Esophagus muscularis mucosa (tissue), 4 donors: ENCODE measurements around the gene KIAA0513. TPM values are rescaled to one million over a fixed set of nuclear protein-coding genes. Genes with fewer than 3 reads are reported as not detected.

Experiments
- DNase-seq: peaks from one replicate; pipeline ENCODE4 v3.0.0-alpha.2; 2017; ENCODE audit errors: extremely low spot score
- H3K27ac ChIP-seq, 4 donors: fragments of 200-600 bp; sonication (generic); replicated peaks in 1 of 4; 1 replicate in 3 of 4; 2 replicates in 1 of 4; pipeline ENCODE4 v1.5.1; 2016 to 2019; ENCODE audit warnings: mild to moderate bottlenecking in 1 of 4
- H3K27me3 ChIP-seq, 4 donors: fragments of 200-600 bp; sonication (generic); one replicate each; pipeline versions ENCODE4 v1.5.1 to v1.6.0; 2016 to 2019
- H3K36me3 ChIP-seq, 4 donors: fragments of 200-600 bp; sonication (generic); one replicate each; pipeline ENCODE4 v1.5.1; 2016 to 2019
- H3K4me1 ChIP-seq, 4 donors: fragments of 200-600 bp; sonication (generic); one replicate each; pipeline ENCODE4 v1.5.1; 2016 to 2019
- H3K4me3 ChIP-seq, 4 donors: fragments of 200-600 bp; sonication (generic); 1 replicate in 2 of 4; 2 replicates in 2 of 4; pipeline ENCODE4 v1.5.1; 2016 to 2019; ENCODE audit warnings: mild to moderate bottlenecking in 4 of 4, moderate library complexity in 1 of 4
- H3K9me3 ChIP-seq, 4 donors: fragments of 200-600 bp; sonication (generic); 1 replicate in 3 of 4; 2 replicates in 1 of 4; pipeline ENCODE4 v1.5.1; 2016 to 2019
- EP300 ChIP-seq: sonication (generic); formaldehyde crosslinking; IDR thresholded peaks from one replicate; pipeline ENCODE4 v1.6.1; 2017; ENCODE audit warnings: antibody characterized with exemption
- POLR2A ChIP-seq: fragments of 450-650 bp; IDR thresholded peaks from one replicate; pipeline ENCODE4 v1.6.1; 2017; ENCODE audit warnings: antibody characterized with exemption, moderate library complexity, mild to moderate bottlenecking, low read depth
- POLR2AphosphoS5 ChIP-seq, 2 donors: sonication (generic); formaldehyde crosslinking; IDR thresholded peaks; one replicate each; pipeline ENCODE4 v1.6.1; 2017; ENCODE audit warnings: antibody characterized with exemption in 2 of 2
- WGBS: methylation state at CpG from one replicate; pipeline ENCODE4 v1.1.5; 2018; 5-methylcytosine and 5-hydroxymethylcytosine counted together
- intact Hi-C: fragments of 100-400 bp; cut with DNase I; formaldehyde crosslinking; loops from one replicate; pipeline ENCODE4 v1.15.1; 2023
- total RNA-seq, 4 donors: library from RNA; depleted of rRNA; stranded (reverse); fragments of >200 nt; gene quantifications; one replicate each; pipeline versions ENCODE4 v1.1.0 to v1.2.1, GENCODE V29; 2016
- TF ChIP-seq, protein P1 (sequence below), 3 experiments: fragments of 200-600 bp in 2 of 3; fragments of 450-650 bp in 1 of 3; sonication (generic) in 2 of 3; IDR thresholded peaks; one replicate each; pipeline ENCODE4 v1.5.1; 2017 to 2019; ENCODE audit warnings: antibody characterized with exemption in 3 of 3, mild to moderate bottlenecking in 2 of 3, moderate library complexity in 1 of 3

Gene KIAA0513
- total RNA-seq, 4 donors from 2014 or later, result 16.4 to 28.8 (median 23.4) TPM

DNA sequence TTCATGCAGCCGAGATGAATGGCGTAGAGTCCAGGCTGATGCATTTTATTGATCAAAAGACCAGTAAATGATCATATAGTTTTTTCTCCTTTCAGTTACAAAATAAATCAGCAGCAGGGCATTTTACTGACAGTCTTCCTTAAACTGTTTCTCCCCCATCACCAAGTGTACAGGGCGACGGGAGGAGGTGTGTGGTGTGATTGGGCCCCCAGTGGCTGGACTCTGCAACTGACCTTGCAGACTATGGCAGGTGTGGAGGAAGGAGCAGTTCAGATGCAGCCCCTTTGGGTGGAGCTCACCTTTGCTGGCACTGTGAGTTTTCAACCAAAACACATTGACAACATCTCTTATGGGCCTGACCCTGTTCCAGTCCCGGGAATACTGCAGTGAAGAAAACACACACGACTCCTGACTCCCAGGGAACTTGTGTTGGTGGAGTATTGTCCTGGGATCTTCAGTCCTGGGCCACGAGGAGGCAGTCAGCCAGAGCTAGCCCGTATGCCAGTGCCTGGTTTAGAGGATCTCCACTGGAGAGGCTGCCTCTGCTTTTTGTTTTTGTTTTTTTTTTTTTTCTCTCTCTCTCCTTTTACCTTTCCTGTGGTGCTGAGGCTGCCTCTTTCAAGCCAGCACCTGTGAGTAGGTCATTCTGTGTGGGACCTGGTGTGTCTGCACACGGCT lies 29.8 kb downstream of the KIAA0513 start:
- intact Hi-C loops, result no loop called here
- H3K36me3 ChIP-seq, result peaks cover 0 to 4% (median 0%) of the 10 kb centered on the region in 4 donors
- H3K27ac ChIP-seq, result no peak overlapping the region
- no peaks in the 10 kb centered on the region for H3K9me3 ChIP-seq
- no peaks in the 10 kb centered on the region for H3K27me3 ChIP-seq
- no peak overlapping the region for H3K4me3 ChIP-seq
- WGBS, result 97% methylated on average over 9 of the region's 9 CpGs
- TF ChIP-seq POLR2AphosphoS5 (IDR thresholded peaks at IDR 0.05), result no peak
- TF ChIP-seq, protein P1, sequence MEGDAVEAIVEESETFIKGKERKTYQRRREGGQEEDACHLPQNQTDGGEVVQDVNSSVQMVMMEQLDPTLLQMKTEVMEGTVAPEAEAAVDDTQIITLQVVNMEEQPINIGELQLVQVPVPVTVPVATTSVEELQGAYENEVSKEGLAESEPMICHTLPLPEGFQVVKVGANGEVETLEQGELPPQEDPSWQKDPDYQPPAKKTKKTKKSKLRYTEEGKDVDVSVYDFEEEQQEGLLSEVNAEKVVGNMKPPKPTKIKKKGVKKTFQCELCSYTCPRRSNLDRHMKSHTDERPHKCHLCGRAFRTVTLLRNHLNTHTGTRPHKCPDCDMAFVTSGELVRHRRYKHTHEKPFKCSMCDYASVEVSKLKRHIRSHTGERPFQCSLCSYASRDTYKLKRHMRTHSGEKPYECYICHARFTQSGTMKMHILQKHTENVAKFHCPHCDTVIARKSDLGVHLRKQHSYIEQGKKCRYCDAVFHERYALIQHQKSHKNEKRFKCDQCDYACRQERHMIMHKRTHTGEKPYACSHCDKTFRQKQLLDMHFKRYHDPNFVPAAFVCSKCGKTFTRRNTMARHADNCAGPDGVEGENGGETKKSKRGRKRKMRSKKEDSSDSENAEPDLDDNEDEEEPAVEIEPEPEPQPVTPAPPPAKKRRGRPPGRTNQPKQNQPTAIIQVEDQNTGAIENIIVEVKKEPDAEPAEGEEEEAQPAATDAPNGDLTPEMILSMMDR (IDR thresholded peaks at IDR 0.05), result peak in 1 of 3 experiments; percentile 17
- H3K4me1 ChIP-seq, result peaks cover 20 to 25% (median 22%) of the 10 kb centered on the region in 4 donors
- no peak for DNase-seq

DNA sequence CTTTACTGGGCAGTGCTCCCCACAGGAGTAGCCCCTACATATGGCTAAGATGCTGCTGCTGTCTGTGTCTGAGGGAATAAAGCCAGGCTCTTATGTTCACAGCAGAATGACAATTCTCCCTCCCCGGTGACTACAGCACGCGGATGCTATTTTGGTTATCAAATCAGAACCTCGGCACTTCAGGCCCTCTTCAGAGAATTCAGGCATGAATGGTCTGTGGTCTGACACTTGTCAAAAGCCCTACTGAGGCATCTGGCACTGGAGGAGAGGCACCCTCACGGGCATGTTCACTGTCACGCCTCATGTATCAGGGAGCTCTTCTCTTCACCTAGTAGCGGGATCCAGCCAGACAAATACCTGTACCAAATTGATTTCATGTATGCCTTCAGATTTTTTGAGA lies 30.4 kb downstream of the KIAA0513 start:
- Histone ChIP-seq H3K4me1 (peaks cover 20 to 27% (median 23%) of the 10 kb centered on the region in 4 donors), H3K9me3 (no peaks in the 10 kb centered on the region), H3K27ac (no peak overlapping the region), H3K27me3 (no peaks in the 10 kb centered on the region), H3K36me3 (peaks cover 0 to 4% (median 0%) of the 10 kb centered on the region in 4 donors), H3K4me3 (no peak overlapping the region)
- WGBS, result 100% methylated on average over 7 of the region's 7 CpGs
- DNase-seq, result no peak
- no peak for TF ChIP-seq EP300
- TF ChIP-seq, protein P1 (IDR thresholded peaks at IDR 0.05), result no peak
- no peak for TF ChIP-seq POLR2AphosphoS5 (IDR thresholded peaks at IDR 0.05)
- no peak for TF ChIP-seq POLR2A
- intact Hi-C loops, result no loop called here

DNA sequence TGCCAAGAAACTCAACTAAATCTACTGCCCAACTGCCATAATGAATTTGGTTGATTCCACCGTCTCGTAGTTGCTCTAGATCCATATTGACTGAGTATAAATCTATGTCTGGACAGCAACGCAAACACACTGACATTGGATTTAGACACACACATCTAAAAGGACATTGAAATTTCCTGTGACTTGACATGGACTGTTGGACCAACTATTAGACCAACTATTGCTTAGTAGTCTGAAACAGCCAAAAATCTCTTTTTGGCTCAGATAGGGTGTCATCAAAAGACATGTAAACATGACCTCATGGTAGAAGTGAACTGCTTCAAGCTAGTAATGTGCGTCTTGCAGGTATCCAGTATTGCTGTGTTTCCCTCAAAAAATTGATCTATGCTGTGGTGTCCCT lies 31.3 kb downstream of the KIAA0513 start:
- peaks cover 20 to 34% (median 23%) of the 10 kb centered on the region in 4 donors for H3K4me1 ChIP-seq
- intact Hi-C loops, result no loop called here
- 93% methylated on average over 3 of the region's 4 CpGs for WGBS
- peaks cover 0 to 4% (median 0%) of the 10 kb centered on the region in 4 donors for H3K36me3 ChIP-seq
- no peaks in the 10 kb centered on the region for H3K27me3 ChIP-seq
- no peak for DNase-seq
- TF ChIP-seq, protein P1 (IDR thresholded peaks at IDR 0.05), result no peak
- TF ChIP-seq EP300, result no peak
- TF ChIP-seq POLR2AphosphoS5 (IDR thresholded peaks at IDR 0.05), result no peak
- no peak for TF ChIP-seq POLR2A
- no peak overlapping the region for H3K27ac ChIP-seq
- H3K9me3 ChIP-seq, result no peaks in the 10 kb centered on the region
- H3K4me3 ChIP-seq, result no peak overlapping the region

DNA sequence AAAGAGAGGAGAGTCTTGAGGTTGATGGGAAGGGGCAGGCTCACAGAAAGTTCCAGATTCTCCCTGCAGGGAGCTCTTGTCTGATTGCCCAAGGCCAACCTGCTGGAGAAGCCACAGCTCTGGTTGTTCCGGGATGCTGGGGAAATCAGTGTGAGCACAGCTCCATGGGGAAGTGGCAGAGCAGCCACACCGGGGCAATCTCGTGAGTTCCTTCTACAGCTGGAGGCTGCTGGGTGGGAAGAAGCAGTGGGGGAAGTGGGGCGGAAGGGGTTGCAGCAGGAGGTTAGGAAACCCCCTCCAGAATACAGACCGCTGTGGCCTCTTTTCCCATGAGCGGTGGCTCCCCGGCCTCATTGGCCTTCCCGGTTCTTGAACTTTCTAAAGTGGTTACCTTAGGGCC lies 34.0 kb downstream of the KIAA0513 start:
- Histone ChIP-seq H3K9me3 (no peaks in the 10 kb centered on the region), H3K4me1 (peaks cover 2 to 15% (median 3%) of the 10 kb centered on the region in 4 donors), H3K27me3 (no peaks in the 10 kb centered on the region), H3K4me3 (no peak overlapping the region), H3K27ac (no peak overlapping the region), H3K36me3 (peaks cover 0 to 12% (median 3%) of the 10 kb centered on the region in 4 donors)
- intact Hi-C loops, result no loop called here
- TF ChIP-seq POLR2A (no peak), POLR2AphosphoS5 (IDR thresholded peaks at IDR 0.05) (no peak), EP300 (no peak)
- TF ChIP-seq, protein P1 (IDR thresholded peaks at IDR 0.05), result no peak
- 71% methylated on average over 8 of the region's 8 CpGs for WGBS
- no peak for DNase-seq

DNA sequence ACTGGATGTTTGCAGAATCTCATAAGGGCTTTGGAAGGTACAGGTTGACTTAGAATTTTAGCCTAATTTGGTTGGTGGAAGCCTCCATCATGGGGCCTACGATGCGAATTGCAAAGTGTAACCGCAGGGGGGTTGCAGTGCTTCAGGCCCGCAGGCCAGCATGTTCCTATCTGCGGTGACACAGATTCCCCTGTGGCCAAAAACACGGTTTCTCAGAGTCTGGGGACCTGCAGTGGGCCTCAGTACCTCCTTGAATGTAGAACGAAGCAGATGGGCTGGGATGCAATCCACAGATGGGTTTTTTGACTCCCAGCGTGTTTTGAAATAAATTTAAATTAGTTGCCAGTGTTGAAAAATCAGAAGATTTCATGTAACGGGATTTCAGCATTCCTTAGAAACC lies 34.7 kb downstream of the KIAA0513 start:
- 92% methylated on average over 9 of the region's 9 CpGs for WGBS
- peaks cover 0 to 11% (median 1%) of the 10 kb centered on the region in 4 donors for H3K4me1 ChIP-seq
- no peak for TF ChIP-seq POLR2AphosphoS5 (IDR thresholded peaks at IDR 0.05)
- no peak overlapping the region for H3K4me3 ChIP-seq
- H3K36me3 ChIP-seq, result peaks cover 6 to 18% (median 10%) of the 10 kb centered on the region in 4 donors
- no peak overlapping the region for H3K27ac ChIP-seq
- intact Hi-C loops, result no loop called here
- no peaks in the 10 kb centered on the region for H3K9me3 ChIP-seq
- H3K27me3 ChIP-seq, result no peaks in the 10 kb centered on the region
- no peak for DNase-seq
